ENCODE measurements around the gene BAHD1.

DNA sequence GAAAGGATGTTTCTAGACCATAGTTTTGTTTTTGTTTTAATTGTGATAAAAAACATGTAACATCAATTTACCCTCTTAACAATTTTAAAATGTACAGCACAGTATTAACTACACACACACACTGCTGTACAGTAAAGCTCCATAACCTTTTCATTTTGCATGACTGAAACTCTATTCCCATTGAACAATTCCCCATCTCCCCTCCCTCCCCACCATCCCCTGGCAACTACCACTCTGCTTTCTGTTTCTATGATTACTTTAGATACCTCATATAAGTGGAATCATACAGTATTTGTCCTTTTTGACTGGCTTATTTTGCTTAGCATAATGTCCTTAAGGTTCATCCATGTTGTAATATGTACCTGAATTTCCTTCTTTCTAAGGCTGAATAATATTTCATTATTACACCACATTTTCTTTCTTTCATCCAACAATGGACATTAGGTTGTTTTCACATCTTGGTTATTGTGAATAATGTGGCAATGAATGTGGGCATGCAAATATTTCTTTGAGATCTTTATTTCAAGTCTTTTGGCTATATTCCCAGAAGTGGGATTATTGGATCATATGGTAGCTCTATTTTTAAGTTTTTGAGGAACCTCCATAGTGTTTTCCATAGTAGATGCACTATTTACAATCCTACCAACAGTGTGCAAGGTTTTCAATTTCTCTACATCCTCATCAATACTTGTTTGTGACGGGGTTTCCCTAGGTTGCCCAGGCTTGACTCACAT is 40.8 kb downstream of the BAHD1 start:
- TF ChIP-seq POLR2A (IDR thresholded peaks at IDR 0.05) (no peak), EP300 (IDR thresholded peaks at IDR 0.05) (no peak)
- TF ChIP-seq, protein P1, sequence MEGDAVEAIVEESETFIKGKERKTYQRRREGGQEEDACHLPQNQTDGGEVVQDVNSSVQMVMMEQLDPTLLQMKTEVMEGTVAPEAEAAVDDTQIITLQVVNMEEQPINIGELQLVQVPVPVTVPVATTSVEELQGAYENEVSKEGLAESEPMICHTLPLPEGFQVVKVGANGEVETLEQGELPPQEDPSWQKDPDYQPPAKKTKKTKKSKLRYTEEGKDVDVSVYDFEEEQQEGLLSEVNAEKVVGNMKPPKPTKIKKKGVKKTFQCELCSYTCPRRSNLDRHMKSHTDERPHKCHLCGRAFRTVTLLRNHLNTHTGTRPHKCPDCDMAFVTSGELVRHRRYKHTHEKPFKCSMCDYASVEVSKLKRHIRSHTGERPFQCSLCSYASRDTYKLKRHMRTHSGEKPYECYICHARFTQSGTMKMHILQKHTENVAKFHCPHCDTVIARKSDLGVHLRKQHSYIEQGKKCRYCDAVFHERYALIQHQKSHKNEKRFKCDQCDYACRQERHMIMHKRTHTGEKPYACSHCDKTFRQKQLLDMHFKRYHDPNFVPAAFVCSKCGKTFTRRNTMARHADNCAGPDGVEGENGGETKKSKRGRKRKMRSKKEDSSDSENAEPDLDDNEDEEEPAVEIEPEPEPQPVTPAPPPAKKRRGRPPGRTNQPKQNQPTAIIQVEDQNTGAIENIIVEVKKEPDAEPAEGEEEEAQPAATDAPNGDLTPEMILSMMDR (IDR thresholded peaks at IDR 0.05): no peak

All from ovary (tissue), 3 donors.